Measurements from ENCODE around the gene WHAMM.

DNA sequence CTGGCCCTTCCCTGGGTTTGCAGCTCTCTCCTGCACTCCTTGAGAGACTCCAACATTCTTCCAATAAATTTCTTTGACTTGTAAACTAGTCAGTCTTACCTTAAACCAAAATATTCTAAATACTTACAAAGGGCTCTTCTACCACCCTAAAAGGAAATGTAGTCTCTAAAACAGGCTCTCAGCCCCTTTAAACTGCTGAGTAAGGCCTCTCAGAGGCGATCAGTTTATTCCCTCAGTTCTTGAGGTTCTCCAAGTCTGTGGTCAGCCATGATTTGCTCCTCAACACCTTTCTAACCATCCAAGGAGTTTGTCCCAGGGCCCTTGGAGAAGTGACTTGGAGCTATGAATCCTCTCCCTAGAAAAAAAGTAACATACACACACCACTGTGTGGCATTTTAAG, 64.8 kb downstream of the WHAMM start:
- TF ChIP-seq, protein P1, sequence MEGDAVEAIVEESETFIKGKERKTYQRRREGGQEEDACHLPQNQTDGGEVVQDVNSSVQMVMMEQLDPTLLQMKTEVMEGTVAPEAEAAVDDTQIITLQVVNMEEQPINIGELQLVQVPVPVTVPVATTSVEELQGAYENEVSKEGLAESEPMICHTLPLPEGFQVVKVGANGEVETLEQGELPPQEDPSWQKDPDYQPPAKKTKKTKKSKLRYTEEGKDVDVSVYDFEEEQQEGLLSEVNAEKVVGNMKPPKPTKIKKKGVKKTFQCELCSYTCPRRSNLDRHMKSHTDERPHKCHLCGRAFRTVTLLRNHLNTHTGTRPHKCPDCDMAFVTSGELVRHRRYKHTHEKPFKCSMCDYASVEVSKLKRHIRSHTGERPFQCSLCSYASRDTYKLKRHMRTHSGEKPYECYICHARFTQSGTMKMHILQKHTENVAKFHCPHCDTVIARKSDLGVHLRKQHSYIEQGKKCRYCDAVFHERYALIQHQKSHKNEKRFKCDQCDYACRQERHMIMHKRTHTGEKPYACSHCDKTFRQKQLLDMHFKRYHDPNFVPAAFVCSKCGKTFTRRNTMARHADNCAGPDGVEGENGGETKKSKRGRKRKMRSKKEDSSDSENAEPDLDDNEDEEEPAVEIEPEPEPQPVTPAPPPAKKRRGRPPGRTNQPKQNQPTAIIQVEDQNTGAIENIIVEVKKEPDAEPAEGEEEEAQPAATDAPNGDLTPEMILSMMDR (IDR thresholded peaks at IDR 0.05) = no peak
- TF ChIP-seq POLR2AphosphoS5 (IDR thresholded peaks at IDR 0.05) = no peak
